Hematopoietic multipotent progenitor cell treated with erythropoietin and hydrocortisone succinate and interleukin-3 and kit ligand, for 15 days (in vitro differentiated cells): ENCODE data around the gene ITGA5.

Experiments used
- DNase-seq: peaks from one replicate; pipeline ENCODE4 v3.0.0-alpha.2; 2015; ENCODE audit warnings: low spot score

The ITGA5 gene

DNA sequence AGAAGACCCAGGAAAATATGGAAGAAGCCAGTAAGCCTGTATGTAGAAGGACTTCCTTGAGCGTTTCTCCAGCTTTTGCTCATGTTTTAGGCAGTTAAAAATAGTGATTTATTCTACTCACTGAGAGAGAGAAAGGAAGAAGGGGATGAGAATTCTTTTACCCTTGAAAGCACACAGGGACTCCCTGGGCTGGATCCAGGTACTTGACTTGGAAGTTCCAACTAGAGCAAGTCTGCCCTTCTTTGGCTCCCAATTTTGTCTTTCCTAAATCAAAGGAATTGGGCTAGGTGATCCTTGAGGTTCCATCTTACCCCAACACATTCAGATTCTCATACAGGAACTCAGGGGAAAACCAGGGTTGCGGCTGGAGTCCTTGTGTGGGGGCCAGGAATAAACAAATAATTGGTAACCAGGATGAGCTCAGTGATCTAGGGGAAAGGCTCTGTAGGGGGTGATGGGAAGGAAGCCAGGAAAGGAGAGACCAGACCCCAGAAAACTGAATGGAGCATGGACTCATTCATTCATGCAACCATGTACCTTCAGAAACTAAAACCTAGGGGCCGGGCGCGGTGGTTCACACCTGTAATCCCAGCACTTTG lies 11.5 kb upstream of the ITGA5 start:
- DNase-seq, result no peak

DNA sequence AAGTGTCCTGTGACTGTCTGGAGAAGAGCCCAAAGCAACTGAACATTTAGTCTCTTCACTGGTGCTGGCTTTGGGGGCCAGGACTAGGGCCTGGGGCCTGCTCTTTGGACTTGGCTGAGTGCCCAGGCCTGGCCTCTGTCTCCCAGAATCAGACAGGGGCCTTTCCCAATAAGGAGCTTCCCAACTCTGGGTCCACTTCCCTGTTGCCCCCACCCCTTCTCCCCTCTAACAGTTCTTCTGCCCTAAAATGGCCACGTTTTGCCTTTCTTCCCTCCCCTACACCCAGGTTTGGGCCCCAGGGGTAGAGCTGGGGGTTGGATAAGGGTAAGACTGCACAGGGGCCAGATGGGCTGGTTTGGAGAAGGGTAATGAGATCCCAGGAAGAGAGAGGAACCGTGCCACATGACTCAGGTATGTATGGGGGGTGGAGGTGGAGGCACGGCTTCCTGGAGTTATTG lies 10.0 kb upstream of the ITGA5 start:
- no peak for DNase-seq

DNA sequence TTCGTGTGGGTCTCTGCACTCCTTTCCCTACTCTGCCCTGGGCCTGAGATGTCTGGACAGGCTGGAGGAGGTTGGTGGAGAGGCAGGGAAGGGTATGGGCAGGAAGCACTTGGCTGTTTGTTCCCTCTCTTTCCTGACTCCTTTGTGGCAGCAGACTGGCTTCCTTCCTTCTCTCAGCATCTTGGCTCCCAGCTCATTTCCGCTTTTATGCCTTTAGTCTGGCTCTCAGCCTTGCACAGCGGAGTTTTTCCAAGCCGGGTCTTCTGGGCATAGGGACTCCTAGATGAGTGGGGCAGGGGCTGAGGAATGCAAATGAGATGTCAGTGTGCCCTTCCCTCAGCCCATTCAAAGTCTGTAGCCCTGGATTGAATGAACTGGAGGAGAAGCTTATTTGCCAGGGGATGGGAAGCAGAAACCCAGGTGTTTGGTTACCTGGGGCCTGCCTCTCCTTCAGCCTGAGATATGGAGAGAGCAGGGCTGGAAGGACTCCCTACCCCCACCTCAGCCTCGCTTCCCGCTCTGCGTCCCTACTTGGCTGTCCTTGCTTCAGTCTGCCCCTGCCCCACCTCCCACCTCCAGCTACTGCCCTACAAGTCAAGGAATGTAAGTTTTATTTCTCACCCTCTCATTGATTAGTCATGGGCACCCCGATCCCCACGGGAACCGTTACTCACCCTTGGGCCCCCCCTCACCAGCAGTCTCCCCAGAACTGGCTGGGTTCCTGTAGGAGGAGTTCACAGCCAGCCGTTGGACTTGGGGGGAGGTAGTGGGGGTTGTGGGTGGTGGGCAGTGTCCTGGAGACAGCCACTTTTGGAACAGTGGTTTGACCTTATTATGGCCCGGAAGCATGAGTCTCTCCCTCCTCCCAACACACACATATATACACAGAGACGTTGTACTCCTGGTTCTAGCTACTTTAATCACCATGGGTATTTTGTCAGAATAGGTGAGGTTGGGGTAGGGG lies 9.3 kb upstream of the ITGA5 start:
- DNase-seq, result no peak

DNA sequence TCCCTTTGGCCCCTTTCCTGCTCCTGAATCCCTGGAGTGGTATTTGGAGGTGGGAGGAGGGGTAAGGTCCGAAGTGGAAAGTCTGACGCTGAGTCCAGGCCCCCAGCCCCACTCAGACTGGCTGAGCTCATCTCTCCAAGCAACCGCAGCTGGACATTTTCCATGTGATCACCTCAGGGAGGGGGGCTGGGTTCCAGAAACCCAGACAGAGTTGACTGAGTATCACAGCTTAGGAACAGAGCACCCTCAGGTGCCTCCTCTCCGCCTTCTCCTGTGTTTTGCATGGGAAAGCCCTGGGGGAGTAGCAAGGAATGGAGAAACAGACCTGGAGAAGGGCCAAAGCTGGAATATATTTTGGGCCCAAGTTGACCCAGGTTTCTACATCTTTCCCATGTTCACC lies 8.0 kb upstream of the ITGA5 start:
- no peak for DNase-seq

DNA sequence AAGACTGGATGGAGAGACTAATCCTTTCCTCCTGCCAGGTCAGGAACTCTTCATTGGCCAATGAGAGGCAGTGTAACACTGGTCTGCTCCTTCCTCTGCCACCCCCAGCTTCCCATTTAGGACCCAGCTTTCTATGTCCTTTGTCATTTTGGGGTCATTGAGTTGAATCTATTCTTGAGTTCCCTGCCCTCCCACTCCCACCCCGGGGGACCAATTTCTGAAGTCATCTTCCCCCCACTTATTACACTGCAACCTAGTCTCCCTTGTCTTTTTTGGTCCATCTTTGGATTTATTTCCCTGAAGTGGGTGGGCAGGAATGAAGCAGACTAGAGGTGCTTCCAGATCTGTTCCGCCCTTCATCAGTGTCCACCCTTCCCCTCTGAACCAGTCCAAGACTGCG lies 7.6 kb upstream of the ITGA5 start:
- DNase-seq, result no peak

DNA sequence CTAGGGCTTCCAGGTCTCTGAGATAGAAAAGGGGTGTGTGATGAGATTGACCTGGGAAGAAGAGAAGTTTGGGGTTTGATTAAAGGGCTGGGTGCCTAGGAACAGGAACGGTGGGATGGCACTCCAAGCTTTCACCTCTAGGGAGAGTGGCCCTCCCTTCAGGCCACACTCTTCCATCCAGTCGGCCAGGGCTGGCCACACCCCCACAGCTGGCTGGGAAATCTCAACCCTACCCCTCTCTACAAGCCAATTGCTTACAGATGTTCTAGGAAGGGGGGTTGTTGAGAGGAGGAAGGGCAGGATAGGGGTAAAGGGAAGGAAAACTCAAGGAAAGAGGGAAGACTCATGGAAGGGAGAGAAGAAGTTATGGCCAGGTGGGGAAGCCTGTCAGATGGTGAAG lies 6.6 kb upstream of the ITGA5 start:
- DNase-seq, result no peak

DNA sequence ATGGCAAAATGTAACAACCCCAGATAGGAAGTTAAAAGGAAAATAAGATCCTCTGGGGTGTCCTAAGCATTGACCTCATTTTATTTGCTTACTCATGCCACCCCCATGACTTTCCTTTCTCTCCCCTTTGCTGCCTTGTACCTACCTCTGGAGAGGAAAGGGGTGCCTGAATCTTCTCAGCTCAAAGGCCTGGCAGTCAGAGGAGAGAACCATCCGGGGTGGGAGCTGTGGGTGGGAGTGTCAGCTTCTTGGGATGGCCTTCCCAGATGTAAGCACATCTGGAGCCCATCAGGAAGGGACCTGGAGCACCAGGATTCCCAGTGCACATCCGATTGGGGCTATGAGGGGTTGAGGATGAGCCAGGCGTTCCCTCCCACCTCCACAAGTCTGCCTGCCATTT lies 5.2 kb upstream of the ITGA5 start:
- no peak for DNase-seq

DNA sequence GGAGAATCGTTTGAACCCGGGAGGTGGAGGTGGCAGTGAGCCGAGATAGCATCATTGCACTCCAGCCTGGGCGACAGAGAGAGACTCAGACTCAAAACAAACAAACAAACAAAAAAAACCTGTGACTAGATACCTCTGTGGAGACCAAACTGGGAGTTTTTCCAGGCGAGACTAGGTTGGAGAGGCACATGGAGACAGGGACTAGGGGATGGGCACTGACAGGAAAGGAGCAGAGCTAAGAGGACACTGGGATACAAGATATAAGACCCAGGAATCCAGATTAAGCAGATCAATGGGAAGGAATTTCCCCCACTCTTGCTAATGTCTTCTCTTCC lies 4.7 kb upstream of the ITGA5 start:
- no peak for DNase-seq

DNA sequence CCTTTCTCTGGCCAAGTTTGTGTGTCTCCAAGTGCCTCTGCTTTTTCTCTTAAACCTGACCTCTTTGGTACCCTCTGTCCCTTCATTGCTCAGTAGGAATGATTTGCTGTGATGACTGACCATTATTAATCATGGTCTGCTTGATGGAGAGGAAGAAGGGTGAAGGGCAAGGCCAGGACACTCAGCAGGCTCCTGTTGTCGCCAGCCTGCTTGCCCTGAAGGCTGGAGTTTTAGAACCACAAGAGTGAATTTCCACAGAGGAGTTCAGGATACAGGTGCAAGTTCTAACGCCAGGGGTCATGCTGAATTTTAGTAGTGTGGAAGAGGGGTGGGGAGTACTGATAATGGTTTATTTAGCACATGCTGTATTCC lies 2.8 kb upstream of the ITGA5 start:
- DNase-seq, result no peak

DNA sequence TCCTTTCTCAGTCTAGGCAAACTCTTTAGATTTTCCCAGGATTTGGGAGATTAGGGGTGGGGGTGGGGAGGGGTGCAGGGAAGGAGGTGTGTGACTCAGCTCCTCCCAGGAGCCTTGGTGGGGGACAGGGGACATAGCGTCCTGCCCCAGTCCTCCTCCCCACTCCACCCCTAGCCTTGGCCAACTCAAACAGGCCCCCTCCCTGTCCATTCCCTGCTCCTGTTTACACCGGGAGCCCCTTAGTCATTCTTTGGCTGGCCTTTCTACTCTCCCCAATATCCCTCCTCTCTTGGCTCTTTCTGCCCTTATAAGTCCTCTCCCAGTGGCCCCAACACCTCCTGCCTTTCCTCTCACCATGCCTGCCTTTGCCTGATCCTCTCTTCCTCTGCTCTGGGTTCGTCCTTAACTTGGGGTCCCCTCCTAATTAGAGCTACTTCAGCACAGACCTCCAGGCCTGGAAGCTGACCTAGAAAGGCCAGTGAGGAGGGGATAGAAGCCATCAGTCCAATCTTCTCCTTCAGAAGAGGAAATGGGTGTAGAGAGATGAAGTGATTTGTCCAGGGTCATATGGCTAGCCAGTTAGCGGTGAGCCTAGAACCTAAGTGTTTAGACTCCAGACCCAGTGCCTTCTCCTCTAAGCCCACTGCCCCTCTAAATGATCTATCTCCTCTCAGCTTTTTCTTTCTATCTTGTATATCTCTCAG lies 2.3 kb upstream of the ITGA5 start:
- no peak for DNase-seq

DNA sequence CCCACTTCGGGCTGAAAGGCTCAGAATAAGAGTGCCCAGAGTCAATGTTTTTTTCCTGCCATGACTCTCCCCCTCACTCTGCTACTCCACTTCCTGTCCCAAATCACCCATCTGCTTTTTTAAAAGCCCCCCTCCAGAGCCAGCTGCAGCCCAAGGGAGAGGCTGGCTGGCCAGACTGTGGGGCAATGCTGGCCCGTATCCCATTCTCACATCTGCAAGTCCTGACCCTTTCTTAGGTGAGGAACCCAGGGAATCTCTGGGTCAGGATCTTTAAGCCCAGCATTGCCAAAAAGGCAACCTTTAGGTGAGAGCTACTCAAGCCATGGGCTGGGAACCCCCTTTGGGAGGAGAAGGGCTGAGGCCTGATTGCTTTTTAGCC lies 1.7 kb upstream of the ITGA5 start:
- DNase-seq, result no peak

DNA sequence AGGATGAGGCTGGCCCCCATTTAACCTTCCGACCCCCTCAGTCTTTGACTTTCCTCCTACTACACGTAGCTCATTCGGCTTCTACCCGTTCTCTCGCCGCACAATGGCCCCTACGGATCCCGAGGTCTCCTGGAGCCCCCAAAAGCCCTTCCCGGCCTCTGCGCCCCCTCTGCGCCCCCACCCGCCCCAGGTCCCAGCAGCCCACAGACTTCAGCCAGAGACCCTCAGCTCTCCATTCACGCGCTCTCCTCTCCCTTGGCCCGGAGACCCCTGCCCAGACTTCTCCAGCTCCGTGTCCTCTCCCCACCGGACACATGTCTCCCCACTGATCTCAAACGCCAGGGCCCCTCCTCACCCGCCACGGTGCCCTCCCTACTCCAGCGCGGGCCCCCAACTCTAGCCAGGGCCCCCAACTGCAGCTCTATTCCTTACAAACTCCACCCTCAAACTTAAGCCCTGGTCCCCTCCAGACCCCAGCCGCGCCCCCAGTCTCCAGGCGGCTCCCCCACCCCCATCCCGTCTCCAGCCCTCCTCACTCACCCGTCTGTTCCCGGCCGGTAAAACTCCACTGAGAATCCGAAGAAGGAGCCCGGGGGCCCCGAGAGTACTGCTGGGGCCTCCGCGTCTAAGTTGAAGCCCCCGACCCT lies 502 bp downstream of the ITGA5 start:
- DNase-seq, result no peak

DNA sequence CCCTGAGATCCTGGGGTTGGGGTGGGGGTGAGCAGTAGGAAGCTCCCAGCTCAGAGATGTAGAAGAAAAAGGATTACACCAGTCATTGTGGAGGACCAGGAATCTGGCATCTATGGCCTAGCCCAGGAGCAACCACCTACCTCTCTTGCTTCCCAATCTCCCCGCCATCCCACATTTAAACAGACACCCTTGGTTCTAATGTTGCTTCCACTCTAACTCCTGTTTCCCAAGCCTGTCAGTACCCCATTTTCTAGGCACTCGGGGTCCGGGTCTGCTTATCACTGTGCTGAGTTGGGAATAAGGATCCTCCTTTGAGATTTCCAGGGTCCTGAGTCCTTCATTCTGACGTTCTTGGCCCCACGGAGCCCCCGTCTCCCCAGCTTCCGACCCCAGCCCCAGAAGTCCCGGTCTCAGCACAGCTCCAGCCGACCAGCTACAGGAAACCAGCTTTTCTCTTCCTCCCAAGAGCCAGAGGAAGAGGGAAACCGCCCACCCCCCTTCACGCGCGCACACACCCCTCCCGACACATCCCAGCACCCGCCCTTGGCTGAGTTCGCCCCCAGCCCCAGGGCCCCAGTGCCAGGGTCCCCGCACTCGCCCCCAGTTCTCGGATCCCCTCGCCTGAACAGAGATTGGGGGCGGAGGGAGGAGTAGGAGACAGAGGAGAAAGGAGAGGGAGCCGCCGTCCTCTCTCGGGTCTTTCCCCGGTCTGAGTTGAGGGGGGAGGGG lies 1.2 kb downstream of the ITGA5 start:
- DNase-seq, result no peak

DNA sequence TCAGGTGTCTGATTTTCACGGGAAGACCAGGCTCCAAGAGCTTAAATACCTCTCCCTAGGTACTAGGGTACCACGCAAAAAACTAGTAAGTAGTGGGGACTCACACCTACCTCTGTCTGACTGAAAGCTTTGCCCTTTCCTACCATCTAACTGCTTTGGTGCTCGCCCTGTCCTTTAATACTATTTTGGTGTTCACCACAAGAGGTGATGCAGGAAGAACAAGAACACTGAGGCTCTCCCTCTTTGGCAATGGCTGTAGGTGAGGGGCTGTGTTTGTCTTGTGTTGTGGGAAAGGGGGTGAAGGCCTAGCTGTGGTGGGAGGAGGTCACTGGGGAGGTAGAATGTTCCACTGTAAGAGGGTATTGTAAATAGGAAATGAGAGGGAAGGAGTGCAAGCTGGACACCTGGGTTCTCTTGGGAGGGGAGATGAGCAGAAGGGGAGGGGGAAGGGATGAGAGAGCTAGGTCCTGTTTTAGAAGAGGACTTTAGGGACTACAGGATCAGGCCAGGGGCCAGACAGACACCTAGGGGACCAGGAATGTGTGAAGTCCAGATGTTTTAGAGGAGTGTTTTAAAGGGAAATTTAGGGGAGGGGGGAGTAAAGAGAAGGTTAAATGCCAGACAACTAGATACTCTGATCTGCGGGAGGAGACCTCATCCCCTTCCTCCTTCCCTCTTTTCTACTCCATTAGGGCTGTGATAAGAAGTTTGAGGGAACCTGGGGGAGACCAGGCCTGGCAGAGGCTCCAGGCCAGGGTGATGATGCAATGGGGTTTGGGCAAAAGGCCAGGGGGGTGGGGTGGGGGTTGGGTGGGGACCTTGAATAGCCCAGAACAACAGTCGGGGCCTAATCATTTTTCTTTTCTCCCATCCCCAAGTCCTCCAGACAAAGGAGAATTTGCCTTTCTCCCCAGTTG lies 2.1 kb downstream of the ITGA5 start:
- no peak for DNase-seq

DNA sequence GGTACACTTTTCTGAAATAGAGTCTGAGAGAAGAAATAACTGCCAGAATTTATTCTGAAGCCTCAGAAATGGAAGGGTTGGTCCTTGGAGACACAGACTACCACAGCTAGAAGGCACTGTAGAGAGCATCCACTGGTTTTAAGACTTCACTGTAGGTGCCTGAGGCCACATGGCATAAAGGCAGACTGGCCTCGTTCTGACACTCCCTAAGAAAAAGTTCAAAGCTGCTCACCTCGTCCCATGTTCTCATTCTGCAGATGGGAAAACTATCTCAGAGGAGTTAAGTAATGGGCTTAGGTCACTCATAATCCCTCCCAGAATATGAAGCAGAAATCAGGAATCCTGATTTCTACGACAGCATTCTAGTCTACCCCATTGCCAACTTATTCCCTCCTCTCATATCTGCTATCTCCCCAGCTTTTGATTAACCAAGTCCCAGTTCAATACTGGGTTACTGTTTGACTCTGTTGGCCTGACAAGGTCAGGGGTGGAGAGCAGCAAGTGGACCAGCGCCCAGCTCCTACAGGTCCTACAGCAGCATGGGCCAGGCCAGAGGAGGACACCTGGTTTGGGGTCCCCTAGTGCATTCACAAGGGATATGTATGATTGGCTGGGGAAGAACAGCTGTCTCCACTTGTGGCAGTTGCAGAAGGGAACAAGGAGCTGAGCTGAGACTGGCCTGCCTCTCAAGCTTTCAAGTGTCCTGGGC lies 3.7 kb downstream of the ITGA5 start:
- DNase-seq, result no peak

DNA sequence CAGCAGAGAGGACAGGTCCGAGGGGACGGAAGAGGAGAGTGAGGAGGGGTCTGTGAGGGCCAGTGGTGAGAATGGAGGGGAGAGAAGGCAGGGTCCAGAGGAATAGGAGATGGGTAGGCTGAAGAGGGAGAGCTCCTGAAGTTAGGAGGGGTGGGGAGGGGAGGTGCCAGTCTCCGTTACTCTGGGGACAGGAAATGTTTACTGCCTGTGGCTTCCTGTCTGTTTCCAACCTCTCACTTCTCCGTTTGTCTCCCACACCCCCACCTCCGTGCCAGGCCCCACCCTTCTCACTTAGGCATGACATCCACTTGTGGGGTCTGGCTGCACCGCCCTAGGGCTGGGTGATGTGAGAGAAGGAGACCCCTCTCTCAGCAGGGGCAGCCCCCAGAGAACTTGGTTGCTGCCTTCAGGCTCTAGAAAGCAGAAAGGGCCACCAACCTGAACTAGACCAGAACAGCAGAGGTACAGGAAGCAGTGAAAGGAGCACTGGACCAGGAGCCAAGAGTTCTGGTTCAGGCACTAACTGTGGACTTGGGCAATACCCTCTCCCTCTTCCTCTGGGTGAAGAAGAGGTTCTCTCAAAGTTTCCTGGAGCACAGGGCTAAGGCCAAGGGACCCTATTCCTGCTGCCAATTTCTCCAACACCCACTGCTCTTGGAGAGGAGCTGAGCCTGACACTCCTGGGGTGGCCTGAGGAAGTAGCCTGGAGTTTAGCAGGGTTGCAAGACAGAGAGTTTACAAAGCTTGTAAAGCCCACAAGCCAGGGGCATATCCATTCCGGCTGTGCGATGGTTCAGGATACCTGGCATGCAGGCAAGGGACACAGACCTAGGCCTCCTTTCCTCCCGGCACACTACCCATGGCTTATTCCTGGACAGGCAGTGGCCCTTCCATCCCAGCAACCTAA lies 5.5 kb downstream of the ITGA5 start:
- no peak for DNase-seq

DNA sequence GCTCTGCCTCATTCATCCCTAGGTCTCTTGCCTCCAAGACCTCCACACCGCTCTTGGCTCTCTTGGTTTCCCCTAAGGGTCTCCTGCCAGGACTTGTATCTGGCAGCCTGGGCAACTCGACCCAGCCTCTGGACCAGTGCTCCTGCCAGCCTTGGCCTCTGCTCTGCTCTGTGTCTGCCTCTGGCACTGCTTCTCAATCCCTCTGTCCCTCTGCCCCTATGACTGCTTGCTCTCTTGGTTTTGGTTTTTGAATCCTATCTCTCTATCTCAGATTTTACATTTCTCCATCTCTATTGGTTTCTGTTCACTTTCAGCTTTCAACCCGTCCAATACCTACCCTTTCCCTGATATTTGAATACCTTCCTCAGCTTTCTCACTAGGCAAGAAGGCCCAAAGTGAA lies 6.3 kb downstream of the ITGA5 start:
- no peak for DNase-seq

DNA sequence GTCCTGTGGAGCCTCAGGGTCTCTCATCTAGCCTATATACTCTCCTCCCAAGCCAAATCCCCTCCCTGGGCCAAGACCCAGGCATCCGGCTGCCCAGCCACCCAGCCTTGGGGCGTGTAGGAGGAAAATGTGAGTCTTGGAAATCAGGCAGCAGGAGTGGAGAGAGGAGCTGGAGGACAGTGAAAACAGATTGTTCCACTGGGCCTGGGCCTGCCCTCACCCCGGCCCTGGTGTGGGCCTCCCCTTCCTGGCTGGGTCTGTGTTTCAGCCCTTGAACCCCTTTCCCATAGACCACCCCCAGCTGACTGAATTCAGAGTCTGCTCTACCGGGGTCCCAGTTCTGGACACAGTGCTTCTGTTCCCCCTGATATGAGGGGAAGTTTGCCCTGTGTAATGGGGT lies 6.7 kb downstream of the ITGA5 start:
- no peak for DNase-seq
